Measurements from ENCODE around the gene CTNND2.
"Not testable (repeated sequence)": the region's sequence is repeated elsewhere in the genome, so short reads cannot be mapped to it uniquely, and the experiment has no call there.

The CTNND2 gene

DNA sequence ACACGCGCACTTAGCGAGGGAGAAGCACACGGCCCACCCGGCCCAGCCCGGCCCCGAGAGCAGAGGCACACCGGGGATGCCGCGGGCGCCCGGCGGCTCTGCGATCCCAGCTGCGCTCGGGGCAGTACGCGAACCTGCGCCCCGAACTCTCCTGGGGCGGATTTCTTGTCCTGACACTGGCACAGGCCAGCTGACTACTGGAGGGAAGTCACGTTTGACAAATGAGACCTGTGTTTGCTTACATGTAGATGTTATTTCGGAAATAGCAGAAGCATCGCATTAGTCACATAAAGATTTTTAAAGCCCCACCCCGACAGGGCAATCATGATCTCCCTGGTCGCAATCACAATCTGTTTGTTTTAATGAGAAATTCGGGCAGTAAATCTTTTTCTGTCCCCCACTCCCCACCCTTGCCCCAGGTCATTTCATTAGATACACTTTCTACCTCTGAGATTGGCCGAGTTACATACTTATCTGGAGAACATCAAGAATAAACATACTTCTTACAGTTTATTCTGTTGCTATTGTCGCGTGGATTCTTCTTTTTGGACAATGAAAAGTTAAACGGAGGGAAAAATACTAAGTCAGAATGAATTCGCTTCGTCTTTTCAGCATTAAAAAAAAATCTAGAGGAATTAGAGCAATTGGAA lies 518.9 kb downstream of the CTNND2 start:
- no peak for DNase-seq (ENCODE audit: low read depth)

GRCh38 chr5:11384441-11385250 lies 519.6 kb downstream of the CTNND2 start:
- no peak for DNase-seq (ENCODE audit: low read depth)

- DNase-seq (ENCODE audit: low read depth): no peak
Measured at GRCh38 chr5:11383506-11384095, 520.6 kb downstream of the CTNND2 start.

- DNase-seq (ENCODE audit: low read depth): no peak
Measured at GRCh38 chr5:11378461-11378860, 525.8 kb downstream of the CTNND2 start.

GRCh38 chr5:11377896-11378295 lies 526.4 kb downstream of the CTNND2 start:
- no peak for DNase-seq (ENCODE audit: low read depth)

DNA sequence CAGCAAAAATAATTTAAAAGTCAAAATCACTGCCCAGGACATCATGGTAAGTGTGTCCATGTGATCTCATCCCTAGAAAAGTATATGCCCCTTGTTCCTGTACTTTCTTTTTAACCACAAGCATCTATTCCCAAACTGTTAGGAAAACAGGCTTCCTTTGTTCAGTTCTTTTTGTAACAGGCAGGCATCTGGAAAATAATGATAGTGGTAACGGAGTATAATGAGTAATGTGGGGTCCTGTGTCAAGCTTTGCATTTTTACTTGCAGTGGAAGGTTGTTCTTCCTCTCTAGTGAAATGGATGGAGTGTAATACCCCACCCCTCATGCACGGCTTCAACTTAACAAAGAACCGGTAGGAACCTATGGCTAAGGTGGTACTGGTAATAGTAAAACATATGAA lies 532.1 kb downstream of the CTNND2 start:
- no peak for DNase-seq (ENCODE audit: low read depth)

GRCh38 chr5:11371021-11371420 lies 533.2 kb downstream of the CTNND2 start:
- no peak for DNase-seq (ENCODE audit: low read depth)

GRCh38 chr5:11364531-11364930 lies 539.7 kb downstream of the CTNND2 start:
- DNase-seq (ENCODE audit: low read depth): no peak

- DNase-seq (ENCODE audit: low read depth): no peak
Measured at GRCh38 chr5:11363631-11364178, 540.5 kb downstream of the CTNND2 start.

DNA sequence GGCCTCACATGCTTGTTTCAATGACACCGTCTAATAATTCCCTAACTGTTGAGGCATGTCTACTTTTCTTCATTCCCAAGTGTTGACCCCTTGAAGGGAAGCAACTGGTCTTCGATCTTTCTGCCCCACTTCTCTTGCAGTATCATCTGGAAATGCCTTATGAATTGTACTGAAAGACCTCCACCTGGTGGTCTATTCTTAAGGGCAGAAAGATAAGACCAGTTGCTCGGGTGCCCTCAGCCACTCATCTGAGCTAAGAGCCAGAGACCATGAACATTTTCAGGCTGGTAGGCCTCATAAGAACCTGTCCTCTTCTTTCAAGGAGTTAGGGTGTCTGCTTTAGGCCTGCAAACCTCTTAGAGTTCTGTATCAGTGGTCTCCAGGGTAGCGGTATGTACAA lies 542.5 kb downstream of the CTNND2 start:
- no peak for DNase-seq (ENCODE audit: low read depth)

DNA sequence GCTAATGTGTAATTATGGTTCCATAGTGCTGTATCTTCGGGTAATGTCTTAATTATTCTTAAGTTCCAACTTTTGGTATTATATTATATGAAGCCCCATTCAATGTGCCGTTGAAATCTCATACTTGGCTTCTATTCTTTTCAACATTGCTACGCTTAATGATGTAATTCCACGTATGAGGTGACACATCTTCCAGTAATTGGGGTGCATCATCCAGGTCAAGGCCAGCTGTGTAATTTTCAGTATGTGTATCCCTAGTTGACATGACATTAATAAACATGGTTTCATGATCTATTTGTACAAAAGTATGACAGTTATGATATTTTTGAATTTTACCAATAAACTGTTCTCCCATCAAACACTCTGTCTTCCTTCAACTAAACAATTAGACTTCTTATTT lies 546.3 kb downstream of the CTNND2 start:
- DNase-seq (ENCODE audit: low read depth): no peak

- no peak for DNase-seq (ENCODE audit: low read depth)
Measured at GRCh38 chr5:11355491-11355890, 548.8 kb downstream of the CTNND2 start.

GRCh38 chr5:11346336-11346735 lies 557.9 kb downstream of the CTNND2 start:
- no peak for DNase-seq (ENCODE audit: low read depth)

DNA sequence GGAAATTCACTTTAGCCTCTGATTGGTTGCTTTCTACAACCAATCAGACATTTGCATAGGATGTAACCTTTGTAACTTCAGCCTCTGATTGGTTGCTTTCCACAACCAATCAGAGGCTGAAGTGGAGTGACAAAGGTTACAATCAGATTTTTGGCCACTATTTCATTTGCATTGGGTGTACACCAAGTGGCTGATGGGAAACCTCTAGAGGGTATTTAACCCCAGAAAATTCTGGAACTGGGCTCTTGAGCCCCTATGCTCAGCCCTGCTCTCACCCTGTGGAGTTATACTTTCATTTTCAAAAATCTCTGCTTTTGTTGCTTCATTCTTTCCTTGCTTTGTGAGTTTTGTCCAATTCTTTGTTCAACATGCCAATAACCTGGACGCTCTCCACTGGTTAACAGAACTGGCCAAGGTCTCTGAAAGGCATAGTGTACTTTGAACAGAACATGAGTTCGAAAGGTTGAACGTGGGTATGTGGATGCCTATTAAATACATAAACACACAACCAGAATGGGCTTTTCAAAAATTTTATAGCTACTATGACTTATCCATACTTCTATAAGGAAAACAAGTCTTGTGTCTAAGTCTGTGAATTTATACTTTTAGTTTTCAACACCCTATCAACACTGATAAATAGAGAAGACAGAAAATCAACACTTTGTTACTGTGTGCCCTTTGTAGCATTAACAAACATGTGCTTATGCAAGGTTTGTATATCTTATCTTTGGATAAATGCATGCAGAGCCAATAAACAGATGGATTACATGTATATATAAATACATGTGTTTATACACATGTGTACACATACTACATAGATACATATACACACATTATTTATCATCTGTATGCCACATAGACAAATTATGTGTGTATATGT lies 568.1 kb downstream of the CTNND2 start:
- no peak for DNase-seq (ENCODE audit: low read depth)

DNA sequence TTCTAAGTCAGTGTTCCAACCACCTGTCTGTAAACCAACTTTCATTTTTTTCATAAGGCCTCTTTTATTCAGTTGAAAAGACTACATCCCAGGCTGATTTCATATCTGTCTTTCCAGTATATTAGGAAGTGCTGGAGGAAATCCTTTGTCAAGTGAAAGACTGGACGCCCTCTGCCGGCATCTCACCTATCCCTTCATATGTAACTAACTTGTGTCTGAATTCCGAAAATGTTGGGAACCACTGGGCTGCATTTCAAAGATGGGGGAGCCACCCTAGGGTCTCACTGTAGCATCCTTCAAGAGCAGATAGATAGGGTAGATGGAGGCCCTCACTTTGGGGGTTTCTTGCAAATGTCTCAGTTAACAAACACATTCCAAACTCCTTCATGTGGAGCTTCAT lies 569.8 kb downstream of the CTNND2 start:
- DNase-seq (ENCODE audit: low read depth): no peak

GRCh38 chr5:11329679-11330078 lies 574.6 kb downstream of the CTNND2 start:
- DNase-seq (ENCODE audit: low read depth): no peak

DNA sequence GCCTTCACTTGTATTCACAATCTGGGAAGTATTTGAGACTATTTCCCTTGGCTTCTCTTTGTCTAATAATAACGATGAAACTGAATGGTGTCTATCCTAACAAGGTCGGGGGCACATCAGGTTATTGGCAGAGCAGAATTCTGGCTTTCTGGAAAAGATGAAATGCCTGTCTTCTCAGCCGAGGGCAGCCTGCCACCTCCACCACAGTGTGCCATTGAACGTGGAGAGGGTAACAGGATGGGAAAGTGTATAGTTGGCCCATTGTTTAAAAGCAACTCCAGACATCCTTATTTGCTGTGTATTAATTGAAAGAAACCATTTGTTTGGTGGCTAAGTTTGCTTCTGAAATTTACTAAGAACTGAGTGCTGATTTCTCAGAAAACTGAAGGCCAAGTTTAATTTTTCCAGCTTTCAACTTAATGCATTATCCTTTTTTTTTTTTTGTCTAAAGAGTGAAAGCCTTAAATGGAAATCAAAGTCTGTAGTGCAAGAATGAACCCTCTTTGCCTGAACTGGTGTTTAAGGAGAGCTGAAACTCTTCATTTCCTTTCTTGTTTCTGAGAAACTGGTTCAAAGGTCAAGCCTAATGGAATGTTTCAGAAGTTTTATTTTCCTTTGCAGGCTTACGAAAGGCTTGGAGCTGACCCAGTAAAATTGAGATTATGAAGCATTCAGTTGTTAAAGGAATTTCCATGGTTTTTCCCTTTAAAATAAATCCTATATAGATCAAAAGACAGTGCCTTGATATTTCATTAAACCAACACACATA lies 579.5 kb downstream of the CTNND2 start:
- no peak for DNase-seq (ENCODE audit: low read depth)

GRCh38 chr5:11323761-11324160 lies 580.5 kb downstream of the CTNND2 start:
- DNase-seq (ENCODE audit: low read depth): no peak

DNA sequence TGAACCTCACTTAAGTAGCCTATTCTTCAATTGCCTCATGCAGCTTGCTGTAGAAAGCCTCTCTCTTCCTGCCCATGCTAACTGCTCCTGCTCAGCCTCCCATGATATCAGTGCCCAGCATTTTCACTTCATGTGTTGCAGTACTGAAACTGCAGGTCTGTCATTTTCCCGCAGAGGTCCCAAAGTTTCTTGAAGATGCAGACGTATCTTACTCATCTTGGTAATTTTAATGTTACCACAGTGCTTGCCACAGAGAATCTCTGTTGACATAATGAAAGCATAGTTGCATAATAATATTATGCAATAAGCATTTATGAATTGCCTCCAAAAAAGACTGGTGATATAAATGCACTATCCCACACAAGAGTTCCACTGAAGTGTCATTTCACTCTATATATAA lies 582.1 kb downstream of the CTNND2 start:
- no peak for DNase-seq (ENCODE audit: low read depth)

DNA sequence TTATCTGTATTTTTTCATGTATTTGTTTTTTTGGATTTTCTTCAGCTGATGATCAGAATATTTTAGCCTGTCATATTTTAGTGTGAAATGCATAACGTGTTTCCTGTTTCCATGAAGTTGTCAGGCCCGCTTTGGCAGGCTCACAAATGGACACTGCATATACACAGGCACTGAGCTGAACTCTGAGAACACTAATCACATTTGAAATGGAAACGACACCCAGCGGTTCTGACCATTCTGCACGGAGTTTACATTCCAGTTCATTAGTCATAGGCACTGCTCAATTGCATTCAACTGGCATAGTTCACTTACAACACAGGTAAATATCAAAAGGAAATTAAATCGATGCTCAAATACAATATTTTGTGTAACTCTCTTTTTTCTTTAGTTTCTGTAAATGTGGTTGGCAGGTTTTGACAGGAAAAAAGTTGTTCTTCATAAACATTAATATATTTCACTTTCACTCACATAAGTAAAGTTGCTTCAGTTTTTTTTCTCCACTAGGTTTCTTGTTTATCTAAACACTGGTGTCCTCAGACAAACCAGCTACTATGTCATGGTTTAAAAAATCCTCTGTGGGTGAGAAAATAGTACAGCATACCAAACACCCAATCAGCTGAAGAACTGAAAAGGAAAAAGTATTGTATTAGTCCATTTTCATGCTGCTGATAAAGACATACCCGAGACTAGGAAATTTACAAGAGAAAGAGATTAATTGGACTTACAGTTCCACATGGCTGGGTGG lies 584.2 kb downstream of the CTNND2 start:
- DNase-seq (ENCODE audit: low read depth): no peak

DNA sequence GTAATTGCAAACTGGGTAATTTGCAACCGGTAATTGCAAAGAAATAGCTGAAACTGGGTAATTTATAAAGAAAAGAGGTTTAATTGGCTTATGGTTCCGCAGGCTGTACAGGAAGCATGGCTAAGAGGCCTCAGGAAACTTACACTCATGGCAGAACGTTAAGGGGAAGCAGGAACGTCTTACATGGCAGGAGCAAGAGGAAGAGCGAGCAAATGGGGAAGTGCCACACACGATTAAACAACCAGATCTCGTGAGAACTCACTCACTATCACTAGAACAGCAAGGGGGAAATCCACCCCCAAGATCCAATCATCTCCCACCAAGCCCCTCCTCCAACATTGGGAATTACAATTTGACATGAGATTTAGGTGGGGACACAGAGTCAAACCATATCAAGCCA lies 590.6 kb downstream of the CTNND2 start:
- DNase-seq (ENCODE audit: low read depth): not testable (repeated sequence)
